Germinal center (tissue), 1 donor: Measurements from ENCODE around the gene RRAS.

ENCODE experiments used
- DNase-seq: peaks from one replicate; pipeline ENCODE4 v3.0.0; 2012; ENCODE audit warnings: mixed read lengths, low spot score

The RRAS gene

GRCh38 chr19:49594993-49595818, 44.7 kb downstream of the RRAS start:
- no peak for DNase-seq

- no peak for DNase-seq
These were observed 45.6 kb downstream of the RRAS start for GRCh38 chr19:49594157-49594992.

GRCh38 chr19:49593233-49594113, 46.5 kb downstream of the RRAS start:
- peak; percentile 100 for DNase-seq

GRCh38 chr19:49592486-49593232, 47.3 kb downstream of the RRAS start:
- peak; percentile 49 for DNase-seq

- peak; percentile 62 for DNase-seq
These were observed 48.0 kb downstream of the RRAS start for GRCh38 chr19:49591731-49592485.

GRCh38 chr19:49590971-49591730, 48.8 kb downstream of the RRAS start, which contains the start of gene PRR12:
Gene PRR12 (plus strand): TSS chr19:49591182. CDS start chr19:49591655, 473 bp downstream.
- DNase-seq = peak; percentile 85

- DNase-seq = peak; percentile 97
These were observed 49.6 kb downstream of the RRAS start for GRCh38 chr19:49590071-49590970.

DNA sequence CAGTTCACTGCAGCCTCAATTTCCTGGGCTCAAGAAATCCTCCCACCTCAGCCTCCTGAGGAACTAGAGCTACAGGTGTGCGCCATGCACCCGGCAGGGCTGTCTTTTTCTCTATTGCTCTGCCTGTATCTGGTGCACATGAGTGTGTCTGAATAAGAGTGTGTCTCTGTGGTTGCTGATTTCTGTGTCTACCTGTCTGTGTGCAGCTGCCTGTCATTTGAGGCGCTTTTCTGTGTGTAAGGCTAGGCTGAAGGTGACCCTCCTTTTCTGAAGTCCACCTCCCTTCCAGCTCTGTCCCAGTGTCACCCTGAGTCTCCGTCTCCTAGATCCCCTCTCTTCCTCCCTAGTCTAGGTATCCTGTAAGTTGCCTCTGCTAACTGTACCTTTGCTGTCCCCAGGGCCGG, 50.4 kb downstream of the RRAS start:
- DNase-seq = no peak

DNA sequence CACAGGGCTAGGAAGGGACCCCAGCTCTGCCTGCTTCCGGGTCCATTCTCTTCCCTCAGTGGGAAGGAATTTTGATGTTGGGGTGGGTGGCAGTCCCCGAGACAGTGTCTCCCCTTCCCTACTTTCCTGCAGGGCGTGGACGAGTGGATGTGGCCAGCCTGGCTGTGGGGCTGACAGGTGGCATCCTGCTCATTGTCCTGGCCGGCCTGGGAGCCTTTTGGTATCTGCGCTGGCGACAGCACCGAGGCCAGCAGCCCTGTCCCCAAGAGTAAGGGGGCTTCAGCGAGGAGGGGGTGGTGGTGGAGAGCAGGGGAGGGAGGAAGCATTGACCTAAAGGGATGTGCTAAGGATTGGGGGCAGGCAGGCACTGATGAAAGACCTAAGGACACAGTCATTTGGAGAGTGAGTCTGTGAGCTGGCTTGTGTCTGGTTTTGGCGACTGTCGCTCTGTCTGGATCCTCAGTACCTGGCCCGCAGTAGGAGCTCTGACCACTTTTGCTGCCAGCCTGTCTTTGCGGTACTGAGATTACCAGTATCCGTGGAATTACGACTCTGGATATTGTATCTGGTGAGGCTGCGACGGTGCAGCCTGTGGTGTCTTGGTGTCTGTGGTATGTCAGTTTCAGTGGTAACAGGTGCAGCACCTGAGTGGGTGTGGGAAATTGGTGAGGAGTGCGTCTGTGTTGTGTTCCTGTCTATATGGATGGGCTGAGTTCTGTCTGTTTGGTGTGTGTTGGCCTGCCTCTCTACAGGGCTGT, 51.4 kb downstream of the RRAS start:
- no peak for DNase-seq

GRCh38 chr19:49587227-49587626, 52.7 kb downstream of the RRAS start:
- no peak for DNase-seq
